K562 (cell line): ENCODE data around the gene ST6GALNAC5.

ENCODE experiments used
- CTCF ChIP-seq, 3 experiments: IDR thresholded peaks in 2 of 3; conservative IDR thresholded peaks in 1 of 3; 2 replicates each; pipeline ENCODE4 v1.5.1; 2011 to 2012; ENCODE audit warnings: low read length in 3 of 3, mild to moderate bottlenecking in 3 of 3, control low read depth in 2 of 3, improper control_type of control experiment in 1 of 3, inconsistent platforms in 1 of 3, low read depth in 1 of 3, mixed read lengths in 1 of 3, moderate library complexity in 1 of 3; ENCODE audit not compliant: insufficient read depth in 2 of 3
- ETV1 ChIP-seq: fragments of 450-650 bp; conservative IDR thresholded peaks from 2 replicates; pipeline ENCODE4 v1.6.1; 2016; ENCODE audit warnings: missing genetic modification characterization, control low read depth, low read depth, missing compliant biosample characterization
- EZH2 ChIP-seq: IDR thresholded peaks from 2 replicates; pipeline ENCODE4 v1.6.1; 2012; ENCODE audit warnings: low read depth, mild to moderate bottlenecking, inconsistent platforms, low read length, borderline replicate concordance
- JUNB ChIP-seq: fragments of 450-650 bp; formaldehyde crosslinking; conservative IDR thresholded peaks from 2 replicates; pipeline ENCODE4 v1.4.0; 2020; ENCODE audit warnings: mild to moderate bottlenecking
- REST ChIP-seq, 2 experiments: fragments of 450-650 bp; formaldehyde crosslinking in 1 of 2; IDR thresholded peaks; 2 replicates each; pipeline versions ENCODE4 v1.4.0 to v1.6.1; 2014 to 2020; ENCODE audit warnings: mild to moderate bottlenecking in 2 of 2, borderline replicate concordance in 1 of 2, low read depth in 1 of 2
- SMARCE1 ChIP-seq: fragments of 450-650 bp; IDR thresholded peaks from 2 replicates; pipeline ENCODE4 v1.7.1; 2016; ENCODE audit warnings: mild to moderate bottlenecking
- ZBTB33 ChIP-seq: sonication (generic); formaldehyde crosslinking; IDR thresholded peaks from 2 replicates; pipeline ENCODE4 v1.8.1; 2023; ENCODE audit warnings: mild to moderate bottlenecking, missing genetic modification reagents
- ZBTB49 ChIP-seq: sonication (generic); formaldehyde crosslinking; IDR thresholded peaks from 2 replicates; pipeline ENCODE4 v1.8.0; 2022; ENCODE audit warnings: missing genetic modification reagents, mild to moderate bottlenecking, borderline replicate concordance
- ZNF121 ChIP-seq: sonication (generic); formaldehyde crosslinking; conservative IDR thresholded peaks from 2 replicates; pipeline ENCODE4 v1.8.0; 2022; ENCODE audit warnings: missing genetic modification reagents

- TF ChIP-seq CTCF (IDR thresholded peaks at IDR 0.05 in 2 of 3, conservative IDR thresholded peaks at IDR 0.05 in 1 of 3; ENCODE audit: insufficient read depth in 2 of 3, low read depth in 1 of 3, low read length in 3 of 3) (no peak), ZBTB49 (CRISPR knock-in tag) (no peak), JUNB (CRISPR knock-in tag) (no peak), EZH2 (no peak), ETV1 (tag) (no peak), REST (IDR thresholded peaks at IDR 0.05; ENCODE audit: borderline replicate concordance) (no peak), REST (CRISPR knock-in tag; IDR thresholded peaks at IDR 0.05; ENCODE audit: low read depth) (no peak), SMARCE1 (no peak), ZNF121 (CRISPR knock-in tag) (no peak), ZBTB33 (CRISPR knock-in tag) (no peak)
Measured at GRCh38 chr1:77018761-77019160, 151.5 kb downstream of the ST6GALNAC5 start.
